Measurements from ENCODE around the gene ZNF580.

Gene ZNF580

GRCh38 chr19:55667958-55668357, 27.2 kb downstream of the ZNF580 start:
- ChIA-PET CTCF (interaction anchor here (0.9 to 2.9 kb wide), 3 partner anchors 11 to 35 kb away, joined by 3 to 8 read pairs (median 7); no protein-coding TSS in a partner anchor), POLR2A (no interaction called here)
- no peak for DNase-seq (ENCODE audit: extremely low spot score)
- TF ChIP-seq CTCF (IDR thresholded peaks at IDR 0.05; ENCODE audit: control extremely low read depth, extremely low read depth, low read depth, missing control alignments): no peak

GRCh38 chr19:55668603-55669348, 28.0 kb downstream of the ZNF580 start:
- ChIA-PET POLR2A (interaction anchor here (0.7 kb wide), 1 partner anchor 12 kb away, joined by 3 read pairs; no protein-coding TSS in a partner anchor), CTCF (interaction anchor here (1.7 to 2.9 kb wide), 2 partner anchors 14 to 36 kb away, joined by 7 to 8 read pairs; no protein-coding TSS in a partner anchor)
- no peak for DNase-seq (ENCODE audit: extremely low spot score)
- no peak for TF ChIP-seq CTCF (IDR thresholded peaks at IDR 0.05; ENCODE audit: control extremely low read depth, extremely low read depth, low read depth, missing control alignments)

GRCh38 chr19:55669418-55670279, 28.8 kb downstream of the ZNF580 start:
- POLR2A ChIA-PET: interaction anchor here (0.7 kb wide), 1 partner anchor 13 kb away, joined by 3 read pairs; no protein-coding TSS in a partner anchor
- no peak for DNase-seq (ENCODE audit: extremely low spot score)
- TF ChIP-seq CTCF (IDR thresholded peaks at IDR 0.05; ENCODE audit: control extremely low read depth, extremely low read depth, low read depth, missing control alignments): no peak
- CTCF ChIA-PET: interaction anchor here (1.7 kb wide), 1 partner anchor 37 kb away, joined by 7 read pairs; no protein-coding TSS in a partner anchor

- POLR2A ChIA-PET: no interaction called here
- TF ChIP-seq CTCF (IDR thresholded peaks at IDR 0.05; ENCODE audit: control extremely low read depth, extremely low read depth, low read depth, missing control alignments): no peak
- DNase-seq (ENCODE audit: extremely low spot score): no peak
- CTCF ChIA-PET: interaction anchor here (1.4 to 2.0 kb wide), 4 partner anchors 11 to 37 kb away, joined by 7 to 16 read pairs (median 14); partner anchors contain the start of gene U2AF2
These were observed 29.7 kb downstream of the ZNF580 start for GRCh38 chr19:55670280-55671053.

GRCh38 chr19:55671054-55671378, 30.2 kb downstream of the ZNF580 start:
- POLR2A ChIA-PET: interaction anchor here (0.9 kb wide), 1 partner anchor 14 kb away, joined by 3 read pairs; no protein-coding TSS in a partner anchor

More at GRCh38 chr19:55671054-55671378, 30.2 kb downstream of the ZNF580 start:
- DNase-seq (ENCODE audit: extremely low spot score): no peak
- no peak for TF ChIP-seq CTCF (IDR thresholded peaks at IDR 0.05; ENCODE audit: control extremely low read depth, extremely low read depth, low read depth, missing control alignments)
- CTCF ChIA-PET: interaction anchor here (0.7 to 2.0 kb wide), 6 partner anchors 11 to 167 kb away, joined by 3 to 16 read pairs (median 10); partner anchors contain the start of genes U2AF2 and ZNF865
